Activated B cell treated with CpG ODN at 0.5 μM for 24 hours (primary cell): ENCODE measurements around the gene DAGLA. TPM values are rescaled to one million over a fixed set of nuclear protein-coding genes. Genes with fewer than 3 reads are reported as not detected.

Experiments used
- ATAC-seq: fragments of 200-7000 bp; cut with Tn5 transposase; one replicate; pipeline ENCODE4 v1.10.0; 2021; ENCODE audit warnings: low read depth, mild to moderate bottlenecking, moderate library complexity
- CTCF ChIA-PET: fragments of 350-600 bp; sonication (Branson Sonifier 250); formaldehyde crosslinking; loops from one replicate; lab custom pipeline; 2021; ENCODE audit warnings: antibody characterized with exemption; lab: Charles Lee
- POLR2A ChIA-PET: fragments of 350-600 bp; sonication (Branson Sonifier 250); formaldehyde crosslinking; loops from one replicate; lab custom pipeline; 2021; ENCODE audit warnings: antibody characterized with exemption; lab: Charles Lee
- DNase-seq: peaks from one replicate; pipeline ENCODE4 v3.0.0; 2022
- H3K27ac Mint-ChIP-seq: one replicate; pipeline ENCODE4 v1.8.0; 2020; ENCODE audit warnings: mixed read lengths
- H3K27me3 Mint-ChIP-seq: one replicate; pipeline ENCODE4 v1.8.0; 2021; ENCODE audit warnings: mixed read lengths
- H3K36me3 Mint-ChIP-seq: one replicate; pipeline ENCODE4 v1.8.0; 2021; ENCODE audit warnings: low read depth, mixed read lengths
- H3K4me1 Mint-ChIP-seq: one replicate; pipeline ENCODE4 v1.8.0; 2021; ENCODE audit warnings: mixed read lengths
- H3K4me3 Mint-ChIP-seq: one replicate; pipeline ENCODE4 v1.8.0; 2020; ENCODE audit warnings: mild to moderate bottlenecking, mixed read lengths
- H3K9me3 Mint-ChIP-seq: one replicate; pipeline ENCODE4 v1.8.0; 2020; ENCODE audit warnings: mixed read lengths
- intact Hi-C: fragments of 100-400 bp; cut with micrococcal nuclease; formaldehyde crosslinking; loops from one replicate; pipeline ENCODE4 v1.15.1; 2024
- total RNA-seq: library from RNA; stranded (reverse); gene quantifications from 2 replicates; pipeline ENCODE4 v1.2.3, GENCODE V29; 2022
- TF ChIP-seq, protein P1 (sequence below): fragments of 200-600 bp; IDR thresholded peaks from one replicate; pipeline ENCODE4 v1.8.0; 2022; ENCODE audit warnings: antibody characterized with exemption, mild to moderate bottlenecking

DAGLA gene
- total RNA-seq, 1 donor from 2014 or later: not detected

DNA sequence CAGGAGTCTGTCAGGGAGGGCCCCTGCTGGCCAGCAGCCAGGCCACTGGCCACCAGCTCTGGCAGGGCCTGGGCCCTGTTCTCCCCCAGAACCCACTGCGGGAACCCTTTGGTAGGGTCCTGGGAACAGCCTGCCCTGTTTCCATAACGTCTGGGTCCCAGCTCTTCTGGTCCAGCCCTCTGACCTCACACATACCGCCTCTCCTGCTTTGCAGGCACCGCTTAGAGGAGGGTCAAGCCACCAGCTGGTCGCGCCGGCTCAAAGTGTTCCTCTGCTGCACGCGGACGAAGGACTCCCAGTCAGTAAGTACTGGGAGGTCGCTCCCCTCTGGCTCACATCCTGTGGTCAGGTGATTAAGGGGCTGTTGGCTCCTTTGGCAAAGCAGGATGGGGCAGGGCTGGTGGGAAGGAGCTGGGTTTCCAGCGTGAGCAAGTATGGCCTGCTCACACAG, 45.6 kb downstream of the DAGLA start:
- intact Hi-C loops: no loop called here
- ATAC-seq (no peak), DNase-seq (no peak)
- no peaks in the 10 kb centered on the region for H3K4me1 Mint-ChIP-seq
- ChIA-PET CTCF (no interaction called here), POLR2A (no interaction called here)
- H3K4me3 Mint-ChIP-seq: no peak overlapping the region
- TF ChIP-seq, protein P1, sequence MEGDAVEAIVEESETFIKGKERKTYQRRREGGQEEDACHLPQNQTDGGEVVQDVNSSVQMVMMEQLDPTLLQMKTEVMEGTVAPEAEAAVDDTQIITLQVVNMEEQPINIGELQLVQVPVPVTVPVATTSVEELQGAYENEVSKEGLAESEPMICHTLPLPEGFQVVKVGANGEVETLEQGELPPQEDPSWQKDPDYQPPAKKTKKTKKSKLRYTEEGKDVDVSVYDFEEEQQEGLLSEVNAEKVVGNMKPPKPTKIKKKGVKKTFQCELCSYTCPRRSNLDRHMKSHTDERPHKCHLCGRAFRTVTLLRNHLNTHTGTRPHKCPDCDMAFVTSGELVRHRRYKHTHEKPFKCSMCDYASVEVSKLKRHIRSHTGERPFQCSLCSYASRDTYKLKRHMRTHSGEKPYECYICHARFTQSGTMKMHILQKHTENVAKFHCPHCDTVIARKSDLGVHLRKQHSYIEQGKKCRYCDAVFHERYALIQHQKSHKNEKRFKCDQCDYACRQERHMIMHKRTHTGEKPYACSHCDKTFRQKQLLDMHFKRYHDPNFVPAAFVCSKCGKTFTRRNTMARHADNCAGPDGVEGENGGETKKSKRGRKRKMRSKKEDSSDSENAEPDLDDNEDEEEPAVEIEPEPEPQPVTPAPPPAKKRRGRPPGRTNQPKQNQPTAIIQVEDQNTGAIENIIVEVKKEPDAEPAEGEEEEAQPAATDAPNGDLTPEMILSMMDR: no peak
- no peaks in the 10 kb centered on the region for H3K27me3 Mint-ChIP-seq
- no peaks in the 10 kb centered on the region for H3K36me3 Mint-ChIP-seq
- no peak overlapping the region for H3K27ac Mint-ChIP-seq
- H3K9me3 Mint-ChIP-seq: no peaks in the 10 kb centered on the region

DNA sequence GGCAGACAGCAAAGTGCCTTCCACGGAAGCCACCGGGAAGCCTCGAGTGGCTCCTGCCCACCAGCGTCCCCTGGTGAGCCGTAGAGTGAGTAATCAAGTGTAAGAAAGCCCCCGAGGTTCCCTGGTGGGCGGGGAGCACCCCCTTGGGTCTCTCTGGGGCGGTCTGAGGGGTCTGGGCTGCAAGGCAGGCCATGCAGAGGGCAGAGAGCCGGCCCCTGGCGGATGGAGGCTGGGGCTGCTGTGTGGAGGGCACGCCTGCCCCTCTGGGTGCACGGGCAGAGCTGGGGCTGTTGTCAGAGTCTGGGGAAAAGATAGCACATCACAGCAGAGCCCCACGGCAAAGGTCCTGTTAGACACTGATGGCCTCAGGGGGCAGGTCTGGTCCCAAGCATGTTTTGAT, 46.6 kb downstream of the DAGLA start:
- CTCF ChIA-PET: no interaction called here
- no peaks in the 10 kb centered on the region for H3K4me1 Mint-ChIP-seq
- H3K4me3 Mint-ChIP-seq: no peak overlapping the region
- POLR2A ChIA-PET: no interaction called here
- intact Hi-C loops: no loop called here
- TF ChIP-seq, protein P1: no peak
- H3K9me3 Mint-ChIP-seq: no peaks in the 10 kb centered on the region
- no peaks in the 10 kb centered on the region for H3K36me3 Mint-ChIP-seq
- no peak for DNase-seq
- no peaks in the 10 kb centered on the region for H3K27me3 Mint-ChIP-seq
- no peak overlapping the region for H3K27ac Mint-ChIP-seq
- no peak for ATAC-seq

DNA sequence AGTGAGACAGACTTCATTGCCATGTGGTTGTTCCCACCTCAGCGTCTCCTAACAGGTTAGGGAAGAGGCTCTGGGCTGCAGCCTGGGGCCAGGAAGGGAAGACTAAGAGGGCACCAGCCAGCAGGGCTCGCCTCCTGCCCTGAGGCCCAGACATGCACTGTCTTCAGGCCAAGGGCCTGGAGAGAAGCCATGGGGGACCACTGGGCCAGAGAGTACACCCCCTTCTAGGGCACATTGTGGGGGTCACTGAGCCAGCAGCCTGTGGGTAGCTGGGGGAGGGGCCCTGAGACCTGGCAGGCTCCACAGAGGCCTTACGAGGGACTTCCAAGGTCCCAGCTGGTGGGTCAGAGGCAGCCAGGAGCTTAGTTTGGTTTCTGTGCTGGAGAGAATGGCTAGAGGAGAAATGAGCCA, 47.2 kb downstream of the DAGLA start:
- no peak overlapping the region for H3K27ac Mint-ChIP-seq
- H3K9me3 Mint-ChIP-seq: no peaks in the 10 kb centered on the region
- POLR2A ChIA-PET: no interaction called here
- CTCF ChIA-PET: no interaction called here
- no peak for DNase-seq
- H3K4me1 Mint-ChIP-seq: no peaks in the 10 kb centered on the region
- TF ChIP-seq, protein P1: no peak
- intact Hi-C loops: no loop called here
- H3K27me3 Mint-ChIP-seq: no peaks in the 10 kb centered on the region
- H3K4me3 Mint-ChIP-seq: no peak overlapping the region
- no peaks in the 10 kb centered on the region for H3K36me3 Mint-ChIP-seq
- no peak for ATAC-seq

DNA sequence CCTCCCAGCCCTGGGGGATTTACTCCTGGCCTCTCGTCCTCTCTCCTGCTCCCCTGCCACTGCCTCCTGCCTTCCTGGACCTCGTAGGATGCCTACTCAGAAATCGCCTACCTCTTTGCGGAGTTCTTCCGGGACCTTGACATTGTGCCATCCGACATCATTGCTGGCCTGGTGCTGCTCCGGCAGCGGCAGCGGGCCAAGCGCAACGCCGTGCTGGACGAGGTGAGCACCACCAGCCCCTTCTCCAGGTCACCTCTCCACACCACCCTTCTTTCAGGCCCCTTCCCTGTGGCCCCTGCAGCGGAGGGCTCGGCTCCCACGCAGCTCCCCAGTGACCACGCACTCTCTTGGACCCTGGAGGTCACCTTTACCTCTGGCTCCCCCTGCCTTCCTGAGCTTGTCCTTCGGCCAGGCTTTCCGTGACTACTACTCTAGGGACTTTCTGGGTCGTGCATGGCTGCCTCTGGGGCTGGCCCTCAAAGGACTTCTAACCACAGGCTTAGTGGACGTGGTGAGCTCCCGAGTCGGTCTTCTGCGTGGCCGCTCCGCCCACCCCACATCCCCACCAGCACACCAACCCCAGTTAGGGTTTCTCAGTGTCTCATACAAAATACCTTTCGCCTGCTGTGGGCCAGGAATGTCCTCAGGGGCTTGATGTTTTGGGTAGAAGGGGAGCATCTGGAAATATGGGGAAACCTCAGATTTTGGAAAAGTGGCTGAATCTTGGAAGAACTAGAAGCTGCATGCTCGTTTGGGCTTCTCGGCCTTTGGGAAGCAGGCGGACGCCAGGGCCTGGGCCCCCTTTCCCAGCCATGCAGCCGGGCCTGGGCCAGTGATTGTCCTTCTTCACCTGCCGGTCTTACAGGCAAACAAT, 48.1 kb downstream of the DAGLA start:
- Mint-ChIP-seq H3K4me1 (peaks cover 1% of the 10 kb centered on the region), H3K9me3 (no peaks in the 10 kb centered on the region), H3K27me3 (no peaks in the 10 kb centered on the region), H3K4me3 (no peak overlapping the region), H3K27ac (no peak overlapping the region), H3K36me3 (no peaks in the 10 kb centered on the region)
- ChIA-PET POLR2A (no interaction called here), CTCF (no interaction called here)
- TF ChIP-seq, protein P1: no peak
- intact Hi-C loops: no loop called here
- ATAC-seq (no peak), DNase-seq (no peak)

DNA sequence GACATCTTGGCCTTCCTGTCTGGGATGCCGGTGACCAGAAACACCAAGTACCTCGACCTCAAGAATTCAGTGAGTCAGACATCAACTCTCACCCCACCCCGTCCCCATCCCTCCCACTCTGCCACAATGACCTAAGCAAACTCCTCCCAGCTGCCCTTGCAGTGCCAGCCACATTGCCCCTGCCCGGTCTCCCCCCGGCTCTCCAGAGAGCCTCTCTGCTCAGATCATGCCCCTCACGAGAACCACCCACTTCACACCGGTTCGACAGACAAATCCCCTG, 48.7 kb downstream of the DAGLA start:
- no peaks in the 10 kb centered on the region for H3K36me3 Mint-ChIP-seq
- intact Hi-C loops: no loop called here
- H3K27ac Mint-ChIP-seq: no peak overlapping the region
- ATAC-seq (no peak), DNase-seq (no peak)
- no peak overlapping the region for H3K4me3 Mint-ChIP-seq
- H3K9me3 Mint-ChIP-seq: no peaks in the 10 kb centered on the region
- ChIA-PET CTCF (no interaction called here), POLR2A (no interaction called here)
- no peaks in the 10 kb centered on the region for H3K27me3 Mint-ChIP-seq
- TF ChIP-seq, protein P1: no peak
- H3K4me1 Mint-ChIP-seq: peaks cover 4% of the 10 kb centered on the region
